Choroid plexus epithelial cell (primary cell): ENCODE results near the gene ATP2B2.

Experiments
- DNase-seq: peaks from one replicate; pipeline ENCODE4 v3.0.0-alpha.2; 2010; ENCODE audit warnings: low read depth
- H3K4me3 ChIP-seq: 2 replicates; pipeline ENCODE4 v1.5.1; 2011; ENCODE audit warnings: low read depth, mild to moderate bottlenecking, control low read depth, low read length, moderate library complexity
- CTCF ChIP-seq: conservative IDR thresholded peaks from 2 replicates; pipeline ENCODE4 v1.5.1; 2011; ENCODE audit warnings: low read depth, mild to moderate bottlenecking, control low read depth, inconsistent platforms, low read length, moderate library complexity

ATP2B2 gene

DNA sequence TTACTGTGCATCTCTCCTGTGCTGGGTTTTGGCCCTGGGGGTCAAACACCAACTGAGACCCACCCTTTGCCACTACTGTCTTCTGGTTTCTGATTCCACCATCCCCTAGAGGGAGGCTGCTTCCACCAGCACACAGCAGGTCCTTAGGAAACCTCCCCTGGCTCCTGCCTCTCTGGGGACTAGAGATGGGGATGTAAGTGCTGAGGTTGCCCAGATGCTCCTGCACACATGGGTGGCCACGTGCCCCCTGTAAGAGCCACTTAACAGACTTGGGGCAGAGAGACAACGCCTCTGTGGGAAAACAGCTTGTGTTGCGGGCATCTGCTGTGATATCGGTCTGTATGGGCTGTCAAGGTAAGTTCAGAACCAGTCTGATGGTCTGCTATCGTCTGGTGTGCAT lies 83.4 kb downstream of the ATP2B2 start:
- no peak overlapping the region for H3K4me3 ChIP-seq
- no peak for TF ChIP-seq CTCF
- no peak for DNase-seq

DNA sequence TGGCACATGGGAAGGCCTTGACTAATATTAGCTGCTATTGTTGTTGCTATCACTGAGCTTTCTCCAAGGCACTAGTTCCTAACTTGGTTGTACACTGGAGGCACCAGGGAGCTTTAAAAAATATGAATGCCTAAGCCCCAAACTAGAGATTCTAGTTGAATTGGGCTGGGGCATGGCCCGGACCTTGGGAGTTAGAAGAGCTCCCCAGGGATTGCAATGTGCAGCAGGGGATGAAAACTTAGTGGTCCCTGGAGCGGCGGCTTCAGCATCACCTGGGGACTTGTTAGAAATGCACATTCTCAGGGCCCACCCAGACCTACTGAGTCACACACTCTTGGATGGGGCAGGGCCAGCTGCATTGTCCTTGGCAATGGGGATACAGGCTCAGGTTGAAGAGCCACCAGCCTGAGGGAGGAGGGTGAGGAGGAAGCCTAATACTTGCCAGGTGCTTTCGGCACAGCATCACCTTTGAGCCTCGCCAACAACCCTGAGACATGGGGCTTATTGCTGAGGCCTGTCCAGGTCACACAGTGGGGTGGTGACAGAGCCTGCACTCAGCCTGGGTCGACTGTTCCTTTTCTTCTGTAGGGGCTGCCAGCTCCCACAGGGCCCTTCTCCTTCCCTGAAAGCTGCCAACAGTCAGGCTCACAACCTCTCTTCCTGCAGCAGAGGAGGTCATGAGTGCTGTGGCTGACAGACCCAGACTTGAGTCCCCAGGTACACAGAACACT lies 84.5 kb downstream of the ATP2B2 start:
- H3K4me3 ChIP-seq = no peak overlapping the region
- no peak for DNase-seq
- no peak for TF ChIP-seq CTCF

DNA sequence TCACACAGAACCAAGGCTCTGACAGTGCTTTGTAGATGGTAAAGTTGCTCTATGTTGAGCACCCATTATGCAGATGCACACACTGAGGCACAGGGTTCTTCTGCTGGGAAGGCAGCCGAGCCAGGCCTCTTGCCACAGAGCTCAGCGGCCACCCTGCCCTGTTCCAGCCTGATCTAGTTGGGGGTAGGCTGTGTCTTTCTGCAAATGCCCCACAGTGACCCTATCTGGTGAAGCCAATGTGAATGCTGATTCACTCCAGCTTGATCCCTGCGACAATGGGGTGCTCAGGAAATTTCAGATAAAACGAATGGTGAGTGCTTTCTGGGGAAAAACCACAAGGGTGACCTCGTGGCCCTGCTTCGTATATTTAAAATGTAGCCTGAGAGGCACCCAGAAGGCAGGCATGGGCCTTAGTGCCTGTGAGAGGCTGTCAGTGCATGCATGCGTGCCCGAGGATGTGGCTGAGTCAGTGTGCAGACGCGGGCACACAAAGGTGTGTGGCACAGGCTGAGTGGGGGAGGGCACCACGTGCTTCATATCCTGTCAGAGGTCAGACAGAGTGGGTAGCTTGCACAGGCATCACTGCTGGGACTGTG lies 85.7 kb downstream of the ATP2B2 start:
- TF ChIP-seq CTCF = no peak
- DNase-seq = no peak
- no peak overlapping the region for H3K4me3 ChIP-seq

- no peak overlapping the region for H3K4me3 ChIP-seq
- peak; percentile 44 for DNase-seq
- TF ChIP-seq CTCF = peak; percentile 45
These were observed 87.5 kb downstream of the ATP2B2 start for GRCh38 chr3:10417847-10418246.

GRCh38 chr3:10416730-10417300 lies 88.6 kb downstream of the ATP2B2 start:
- no peak for DNase-seq
- H3K4me3 ChIP-seq = no peak overlapping the region
- no peak for TF ChIP-seq CTCF

DNA sequence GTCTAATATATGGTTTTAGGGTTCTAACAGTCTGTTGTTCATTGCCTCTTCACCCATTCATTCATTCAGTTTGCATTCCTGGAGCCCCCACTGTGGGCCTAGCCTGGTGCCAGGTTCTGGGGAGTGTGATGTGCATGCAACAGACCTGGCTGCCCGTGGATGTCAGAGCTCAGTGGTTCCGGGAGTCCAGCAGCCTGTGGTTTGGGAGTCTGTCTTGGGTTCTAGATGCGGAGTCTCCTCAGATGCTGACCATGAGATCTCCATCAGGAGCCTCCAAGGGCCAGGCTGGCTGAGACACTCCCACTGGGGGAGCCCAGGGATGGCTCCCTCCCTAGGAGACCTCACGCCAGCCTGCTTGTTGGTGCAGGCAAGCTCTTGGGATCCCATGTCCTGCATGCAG lies 92.3 kb downstream of the ATP2B2 start:
- H3K4me3 ChIP-seq = no peak overlapping the region
- no peak for TF ChIP-seq CTCF
- DNase-seq = no peak
